SK-MEL-5 (cell line): Measurements from ENCODE around the gene FRRS1. TPM values are rescaled to one million over a fixed set of nuclear protein-coding genes. Genes with fewer than 3 reads are reported as not detected.
"Not testable (repeated sequence)": the region's sequence is repeated elsewhere in the genome, so short reads cannot be mapped to it uniquely, and the experiment has no call there.

ENCODE experiments used
- DNase-seq: peaks from one replicate; pipeline ENCODE4 v3.0.0-alpha.2; 2016; ENCODE audit warnings: low read depth, low spot score
- in situ Hi-C: cut with HindIII; loops from 2 replicates; pipeline ENCODE4 v1.10.0; 2016; ENCODE audit warnings: low sequenced_read_pairs, high pct_unique_total_duplicates, low pct_unique_long_range_greater_than_20kb
- polyA plus RNA-seq, 2 experiments: library from polyadenylated mRNA; depleted of rRNA; stranded (reverse); fragments of >200 nt; gene quantifications; 2 replicates each; pipeline ENCODE4 v1.2.3, GENCODE V29; 2015
- total RNA-seq: library from RNA; depleted of rRNA; stranded (reverse); fragments of >200 nt; shearing (Covaris generic); gene quantifications from 2 replicates; pipeline ENCODE4 v1.2.3, GENCODE V29; 2014; rRNA removed

FRRS1 gene
- 7.6 and 8.9 TPM in 2 replicates for total RNA-seq
- polyA plus RNA-seq (2015; cell fraction: cytosol; rRNA removed), result 3.0 and 4.6 TPM in 2 replicates
- 5.3 and 7.3 TPM in 2 replicates for polyA plus RNA-seq (2015; cell fraction: nucleus; rRNA removed)

- DNase-seq, result peak; percentile 77
Observed at GRCh38 chr1:99766378-99766800, at the start of gene FRRS1. Gene FRRS1, minus strand, starts transcription at chr1:99766635. Its CDS starts 17,867 bp downstream, at chr1:99748768.

GRCh38 chr1:99814373-99814900 is 48.0 kb upstream of the FRRS1 start:
- in situ Hi-C loops, result no loop called here
- DNase-seq, result no peak

More at GRCh38 chr1:99766378-99766800, at the start of gene FRRS1:
- in situ Hi-C loops, result no loop called here

- in situ Hi-C loops, result no loop called here
- DNase-seq, result no peak
Observed at GRCh38 chr1:99811747-99812146, 45.3 kb upstream of the FRRS1 start.

GRCh38 chr1:99811075-99811474 is 44.6 kb upstream of the FRRS1 start:
- in situ Hi-C loops, result no loop called here
- DNase-seq, result no peak

- in situ Hi-C loops, result no loop called here
- DNase-seq, result peak; percentile 88
Observed at GRCh38 chr1:99808391-99809115, 42.1 kb upstream of the FRRS1 start.

- DNase-seq, result no peak
- in situ Hi-C loops, result no loop called here
Observed at GRCh38 chr1:99806882-99807281, 40.4 kb upstream of the FRRS1 start.

GRCh38 chr1:99801584-99801983 is 35.1 kb upstream of the FRRS1 start:
- no peak for DNase-seq
- in situ Hi-C loops, result no loop called here

GRCh38 chr1:99793861-99794260 is 27.4 kb upstream of the FRRS1 start:
- DNase-seq, in situ Hi-C loops: not testable (repeated sequence)

- in situ Hi-C loops, result no loop called here
- DNase-seq, result no peak
Observed at GRCh38 chr1:99789715-99790114, 23.3 kb upstream of the FRRS1 start.

GRCh38 chr1:99788896-99789295 is 22.5 kb upstream of the FRRS1 start:
- DNase-seq, result no peak
- in situ Hi-C loops, result no loop called here

- in situ Hi-C loops, result no loop called here
- no peak for DNase-seq
Observed at GRCh38 chr1:99786751-99787501, 20.5 kb upstream of the FRRS1 start.

GRCh38 chr1:99784809-99785255 is 18.4 kb upstream of the FRRS1 start:
- no peak for DNase-seq
- in situ Hi-C loops, result no loop called here

GRCh38 chr1:99784143-99784542 is 17.7 kb upstream of the FRRS1 start:
- no peak for DNase-seq
- in situ Hi-C loops, result no loop called here

GRCh38 chr1:99782920-99783319 is 16.5 kb upstream of the FRRS1 start:
- no peak for DNase-seq
- in situ Hi-C loops, result no loop called here

- DNase-seq, result no peak
- in situ Hi-C loops, result no loop called here
Observed at GRCh38 chr1:99782397-99782796, 16.0 kb upstream of the FRRS1 start.

GRCh38 chr1:99781798-99782197 is 15.4 kb upstream of the FRRS1 start:
- DNase-seq, result no peak
- in situ Hi-C loops, result no loop called here

- DNase-seq, result no peak
- in situ Hi-C loops, result no loop called here
Observed at GRCh38 chr1:99777752-99778151, 11.3 kb upstream of the FRRS1 start.

- in situ Hi-C loops, result no loop called here
- no peak for DNase-seq
Observed at GRCh38 chr1:99776120-99776519, 9.7 kb upstream of the FRRS1 start.
